Transverse colon (tissue), 3 donors: ENCODE measurements around the gene PSMD3.

Experiments
- CTCF ChIP-seq, 5 experiments: fragments of 200-600 bp in 3 of 5; fragments of 450-650 bp in 2 of 5; sonication (generic) in 3 of 5; IDR thresholded peaks; 1 replicate in 2 of 5; 2 replicates in 3 of 5; pipeline ENCODE4 v1.5.1; 2016 to 2017; ENCODE audit warnings: antibody characterized with exemption in 5 of 5, inconsistent platforms in 3 of 5, mild to moderate bottlenecking in 2 of 5, moderate library complexity in 1 of 5
- EP300 ChIP-seq: sonication (generic); formaldehyde crosslinking; IDR thresholded peaks from one replicate; pipeline ENCODE4 v1.6.1; 2017; ENCODE audit warnings: antibody characterized with exemption, low read depth
- POLR2A ChIP-seq: fragments of 450-650 bp; IDR thresholded peaks from one replicate; pipeline ENCODE4 v1.6.1; 2016; ENCODE audit warnings: antibody characterized with exemption, mild to moderate bottlenecking, moderate library complexity

- TF ChIP-seq POLR2A (no peak), CTCF (IDR thresholded peaks at IDR 0.05) (no peak), EP300 (no peak)
These were observed 24.1 kb downstream of the PSMD3 start for GRCh38 chr17:40004712-40005111.
